GM23248 (cell line): ENCODE data around the gene GTF2B.

Experiments used
- EZH2 ChIP-seq: fragments of 200-600 bp; sonication (generic); IDR thresholded peaks from 2 replicates; pipeline ENCODE4 v1.6.1; 2018; ENCODE audit warnings: antibody characterized with exemption, mild to moderate bottlenecking; ENCODE audit not compliant: insufficient read depth, poor library complexity, severe bottlenecking
- EZH2phosphoT487 ChIP-seq: fragments of 200-600 bp; sonication (generic); IDR thresholded peaks from 2 replicates; pipeline ENCODE4 v1.6.1; 2018; ENCODE audit warnings: antibody characterized with exemption, moderate library complexity, mild to moderate bottlenecking, low read depth; ENCODE audit not compliant: insufficient read depth

GRCh38 chr1:88923224-88923623, 31.9 kb upstream of the GTF2B start:
- TF ChIP-seq EZH2phosphoT487: no peak
- no peak for TF ChIP-seq EZH2
